Stimulated activated CD4-positive, alpha-beta T cell treated with anti-CD3 and anti-CD28 coated beads, Interleukin-1b, Interleukin-23, amount 100 ng/mL, for 4 hours (primary cell): Measurements from ENCODE around the gene ADARB1.

ENCODE experiments used
- DNase-seq, 2 donors: peaks; one replicate each; pipeline ENCODE4 v3.0.0-alpha.2; 2020; ENCODE audit warnings: low read depth in 2 of 2

ADARB1 gene

GRCh38 chr21:45168522-45168921, 94.1 kb downstream of the ADARB1 start:
- no peak for DNase-seq

DNA sequence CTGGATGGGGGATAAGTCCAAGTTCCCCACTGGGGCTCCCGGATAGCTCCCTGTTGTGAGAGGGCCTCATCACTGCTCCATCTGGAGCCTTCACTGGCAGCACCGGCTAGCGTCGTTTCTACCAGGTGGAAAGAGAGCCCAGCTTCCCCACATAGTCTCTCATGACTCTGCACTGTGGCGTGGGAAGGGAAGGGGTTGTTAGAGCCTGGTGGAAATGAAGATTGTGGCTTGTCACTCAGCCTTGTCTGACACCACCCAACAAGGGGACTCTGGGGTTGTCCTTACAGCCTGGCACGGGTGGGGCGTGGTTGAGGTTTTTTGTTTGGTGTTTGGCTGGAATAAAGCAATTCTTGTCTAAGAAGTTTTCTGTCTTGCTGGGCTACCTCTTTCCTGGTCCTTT, 94.6 kb downstream of the ADARB1 start:
- DNase-seq = no peak

DNA sequence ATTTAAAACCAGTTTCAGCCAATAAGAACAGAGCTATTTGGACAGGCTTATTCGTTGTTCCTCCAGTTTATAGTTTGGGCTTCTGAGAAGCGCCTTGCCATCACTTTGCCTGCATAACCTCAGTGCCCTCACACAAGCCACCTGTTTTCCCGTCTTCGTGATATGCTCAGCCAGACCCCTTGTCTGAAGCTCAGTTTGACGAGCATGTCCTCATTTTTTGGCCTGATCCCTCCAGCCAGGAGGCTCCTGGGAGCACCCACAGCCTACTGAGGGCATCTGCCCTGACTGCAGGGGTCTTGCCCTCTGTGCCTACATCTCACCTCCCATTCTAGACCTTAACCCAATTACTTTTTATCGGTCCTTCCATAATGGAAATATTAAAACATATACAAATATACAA, 95.3 kb downstream of the ADARB1 start:
- no peak for DNase-seq

GRCh38 chr21:45170987-45171386, 96.6 kb downstream of the ADARB1 start:
- no peak for DNase-seq

- DNase-seq = no peak
Measured at GRCh38 chr21:45172420-45172819, 98.0 kb downstream of the ADARB1 start.

DNA sequence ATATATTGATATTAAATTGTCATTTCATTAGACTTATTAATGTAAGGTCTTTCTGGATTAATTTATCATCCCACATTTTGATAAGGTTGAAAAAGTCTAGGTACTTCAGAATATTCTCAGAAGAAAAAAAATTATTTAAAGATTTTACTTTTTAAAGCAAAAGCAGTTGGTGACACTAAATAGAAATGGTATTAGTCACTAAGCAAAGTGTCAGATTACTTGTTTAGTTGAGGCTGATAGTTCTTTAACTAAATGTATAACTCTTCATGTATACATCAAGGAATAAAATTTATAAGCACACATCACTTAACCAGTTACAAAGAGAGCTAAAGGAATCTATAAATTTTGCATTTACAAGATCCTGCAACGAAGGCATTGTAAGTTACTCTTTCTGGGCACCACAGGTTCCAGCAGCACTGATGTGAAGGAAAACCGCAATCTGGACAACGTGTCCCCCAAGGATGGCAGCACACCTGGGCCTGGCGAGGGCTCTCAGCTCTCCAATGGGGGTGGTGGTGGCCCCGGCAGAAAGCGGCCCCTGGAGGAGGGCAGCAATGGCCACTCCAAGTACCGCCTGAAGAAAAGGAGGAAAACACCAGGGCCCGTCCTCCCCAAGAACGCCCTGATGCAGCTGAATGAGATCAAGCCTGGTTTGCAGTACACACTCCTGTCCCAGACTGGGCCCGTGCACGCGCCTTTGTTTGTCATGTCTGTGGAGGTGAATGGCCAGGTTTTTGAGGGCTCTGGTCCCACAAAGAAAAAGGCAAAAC, 101.1 kb downstream of the ADARB1 start:
- DNase-seq = no peak

DNA sequence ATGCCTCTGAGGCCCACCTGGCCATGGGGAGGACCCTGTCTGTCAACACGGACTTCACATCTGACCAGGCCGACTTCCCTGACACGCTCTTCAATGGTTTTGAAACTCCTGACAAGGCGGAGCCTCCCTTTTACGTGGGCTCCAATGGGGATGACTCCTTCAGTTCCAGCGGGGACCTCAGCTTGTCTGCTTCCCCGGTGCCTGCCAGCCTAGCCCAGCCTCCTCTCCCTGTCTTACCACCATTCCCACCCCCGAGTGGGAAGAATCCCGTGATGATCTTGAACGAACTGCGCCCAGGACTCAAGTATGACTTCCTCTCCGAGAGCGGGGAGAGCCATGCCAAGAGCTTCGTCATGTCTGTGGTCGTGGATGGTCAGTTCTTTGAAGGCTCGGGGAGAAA, 101.8 kb downstream of the ADARB1 start:
- no peak for DNase-seq

DNA sequence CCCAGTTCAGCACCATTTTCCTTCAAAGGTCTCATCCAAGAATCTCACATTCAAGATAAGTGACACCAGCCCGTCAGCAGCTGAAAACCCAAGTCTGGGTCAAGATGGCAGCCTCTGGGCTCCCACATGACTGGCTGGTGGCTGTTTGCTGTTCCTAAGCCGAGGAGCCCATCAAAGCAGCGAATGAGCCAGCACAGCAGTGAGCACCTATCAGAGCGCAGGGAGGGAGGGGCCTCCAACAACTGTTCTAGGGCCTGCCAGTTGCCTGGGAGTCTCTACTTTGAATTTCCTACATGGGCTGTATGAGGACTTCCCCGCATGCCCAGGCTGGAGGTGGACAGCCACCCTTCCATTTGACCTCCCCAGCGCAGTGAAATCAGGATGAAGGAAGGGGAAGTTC, 102.7 kb downstream of the ADARB1 start:
- no peak for DNase-seq

DNA sequence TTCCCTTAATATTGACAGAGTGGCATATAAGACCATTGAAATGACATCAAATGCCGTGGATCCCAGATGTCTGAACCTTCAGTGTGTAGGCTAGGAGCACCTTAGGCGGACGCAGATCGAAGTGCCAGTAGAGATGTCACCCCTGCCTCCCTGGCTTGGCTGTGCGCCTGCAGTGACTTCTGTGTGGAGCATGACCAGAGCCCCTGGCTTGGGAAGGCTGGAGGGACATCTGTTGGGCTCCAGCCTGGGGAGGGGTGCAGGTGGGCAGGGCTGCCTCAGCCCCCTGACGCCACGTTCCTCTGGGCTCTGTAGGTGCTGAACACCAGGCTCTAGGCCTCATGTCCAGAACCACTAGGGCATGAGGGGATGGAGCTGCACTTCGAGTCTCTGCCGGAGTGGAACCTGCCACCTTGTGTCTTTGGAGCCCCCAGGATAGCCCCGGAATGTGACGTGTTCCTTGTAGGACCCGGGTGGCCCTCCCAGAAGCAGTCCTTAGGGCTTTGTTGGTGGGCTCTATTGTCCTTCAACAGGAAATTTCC, 103.8 kb downstream of the ADARB1 start:
- no peak for DNase-seq

DNA sequence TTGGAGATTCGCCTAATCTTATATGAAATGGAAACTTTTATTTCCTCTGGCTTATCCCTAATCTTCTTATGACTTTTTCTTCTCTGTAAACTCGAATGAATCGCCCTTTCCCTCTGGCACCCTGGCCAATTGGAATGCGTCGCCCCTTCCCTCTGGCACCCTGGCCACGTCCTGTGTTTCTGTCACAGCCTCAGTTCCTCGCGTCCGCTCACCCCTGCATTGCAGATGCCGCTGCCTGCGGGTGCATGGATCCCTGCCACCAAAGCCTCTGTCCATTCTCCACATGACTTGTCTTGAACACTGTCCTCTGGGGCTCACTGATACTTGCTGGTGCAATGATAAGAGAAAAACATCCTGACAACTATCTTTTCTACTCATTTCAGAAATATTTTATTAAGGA, 104.6 kb downstream of the ADARB1 start:
- DNase-seq = no peak

DNA sequence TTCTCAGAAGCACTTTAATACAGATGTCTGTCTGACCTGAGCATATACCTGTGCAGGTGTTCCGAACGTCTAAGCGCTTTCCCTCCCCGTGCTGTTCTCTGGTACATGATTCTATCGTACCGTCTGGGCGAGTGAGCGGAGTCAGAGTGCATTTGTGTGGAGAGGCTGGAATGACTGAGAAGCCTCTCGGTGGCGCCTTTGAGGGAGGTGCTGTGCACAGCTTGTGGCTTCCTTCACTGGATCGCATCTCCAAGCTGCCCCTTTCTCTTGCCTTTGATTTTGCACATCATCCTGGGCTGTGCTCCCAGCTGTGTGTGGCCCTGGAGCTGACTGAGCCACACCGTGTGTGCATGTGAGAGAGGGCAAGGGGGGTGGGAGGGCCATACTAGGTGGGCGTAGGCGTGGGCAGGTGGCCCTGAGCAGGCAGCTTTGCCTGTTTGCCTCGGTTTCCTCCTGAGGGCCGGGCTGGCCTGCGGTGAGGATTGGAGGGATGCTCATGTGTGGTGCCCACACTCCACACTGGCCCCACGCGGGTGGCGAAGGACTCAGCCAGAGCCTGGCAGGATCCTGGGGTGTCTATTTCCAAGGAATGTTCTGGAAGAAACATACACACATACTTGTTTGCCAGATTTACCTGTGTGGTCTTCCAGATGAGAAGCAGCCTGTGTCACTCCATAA, 105.3 kb downstream of the ADARB1 start:
- DNase-seq = no peak

- DNase-seq = no peak
Measured at GRCh38 chr21:45180246-45180599, 105.8 kb downstream of the ADARB1 start.

- no peak for DNase-seq
Measured at GRCh38 chr21:45182958-45183357, 108.6 kb downstream of the ADARB1 start.

DNA sequence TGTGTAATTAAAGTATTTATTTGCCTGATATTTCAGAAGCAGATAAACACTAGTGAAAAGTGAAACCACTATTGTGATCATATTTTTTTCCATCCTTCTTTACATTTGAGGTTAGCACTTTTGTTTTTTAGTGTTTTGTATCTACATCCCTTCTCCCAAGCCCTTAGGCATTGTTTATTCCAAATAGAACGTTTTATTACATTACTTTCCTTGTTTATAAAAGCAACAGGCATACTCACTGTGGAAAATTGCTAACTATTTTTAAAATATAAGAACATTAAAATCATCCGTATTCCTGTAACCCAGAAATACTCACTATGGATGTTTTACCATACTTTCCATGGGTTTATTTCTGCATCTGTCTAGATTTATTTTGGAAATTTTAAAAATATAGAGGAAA, 109.5 kb downstream of the ADARB1 start:
- no peak for DNase-seq

DNA sequence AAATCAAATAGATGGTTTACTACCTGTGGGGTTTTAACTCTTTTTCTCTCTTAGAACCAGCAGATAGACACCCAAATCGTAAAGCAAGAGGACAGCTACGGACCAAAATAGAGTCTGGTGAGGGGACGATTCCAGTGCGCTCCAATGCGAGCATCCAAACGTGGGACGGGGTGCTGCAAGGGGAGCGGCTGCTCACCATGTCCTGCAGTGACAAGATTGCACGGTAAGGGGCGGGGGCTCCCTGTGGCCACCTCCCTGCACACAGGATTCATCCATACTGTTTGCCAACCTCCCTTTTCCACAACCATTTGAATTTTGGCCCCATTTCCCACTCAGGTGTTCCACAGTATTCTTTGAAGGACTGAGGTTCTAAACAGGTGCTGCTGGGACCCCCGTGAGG, 110.5 kb downstream of the ADARB1 start:
- DNase-seq = no peak

DNA sequence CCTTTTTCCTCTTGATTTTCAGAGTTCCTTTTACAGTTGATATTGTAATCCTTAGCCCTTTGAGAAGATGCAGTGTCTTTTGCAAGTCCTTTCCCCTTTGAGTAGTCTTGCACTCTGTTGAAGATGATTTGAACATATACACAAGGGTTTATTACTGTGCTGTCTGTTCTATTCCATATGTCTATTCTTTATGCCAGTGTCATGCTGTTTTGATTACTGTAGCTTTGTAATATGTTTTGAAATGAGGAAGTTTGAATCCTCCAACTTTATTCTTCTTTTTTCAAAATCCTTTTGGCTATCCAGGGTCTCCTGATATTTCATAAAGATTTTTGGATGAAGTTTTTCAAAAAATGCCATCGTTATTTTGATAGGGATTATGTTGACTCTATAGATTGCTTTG, 112.3 kb downstream of the ADARB1 start:
- DNase-seq = no peak

- no peak for DNase-seq
Measured at GRCh38 chr21:45187646-45188045, 113.3 kb downstream of the ADARB1 start.

DNA sequence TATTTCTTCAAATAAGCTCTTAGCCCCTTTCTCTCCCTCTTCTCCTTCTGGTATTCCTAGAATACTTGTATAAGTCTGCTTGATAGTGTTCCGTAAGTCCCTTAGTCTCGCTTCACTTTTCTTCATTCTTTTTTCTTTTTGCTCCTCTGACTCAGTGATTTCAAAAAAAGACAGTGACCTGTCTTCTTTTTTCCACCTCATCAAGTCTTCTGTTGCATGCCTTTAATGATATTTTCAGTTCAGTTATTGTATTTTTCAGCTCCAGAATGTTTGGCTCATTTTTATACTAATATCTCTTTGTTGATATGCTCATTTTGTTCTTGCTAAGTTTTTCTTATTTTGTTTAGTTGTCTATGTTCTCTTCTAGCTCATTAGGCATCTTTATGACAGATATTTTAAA, 115.6 kb downstream of the ADARB1 start:
- DNase-seq = no peak

DNA sequence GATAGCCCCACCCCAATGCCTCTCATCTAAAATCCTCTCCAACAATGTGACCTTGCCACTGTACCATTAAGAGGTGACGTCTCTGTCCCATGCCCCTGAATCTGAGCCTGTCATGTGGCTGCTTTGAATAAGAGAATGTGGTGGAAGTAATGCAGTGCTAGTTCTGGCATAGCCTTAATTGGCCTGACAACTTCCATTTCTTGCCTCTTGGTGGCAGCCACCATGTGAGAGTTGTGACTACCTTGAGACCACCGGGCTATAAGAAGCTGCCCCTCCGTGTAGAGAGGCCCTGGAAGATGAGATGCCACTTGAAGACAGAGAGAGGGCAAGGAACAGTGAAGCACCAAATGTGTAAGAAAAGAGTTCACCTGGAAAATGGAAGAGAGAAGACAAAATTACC, 118.0 kb downstream of the ADARB1 start:
- DNase-seq = no peak

DNA sequence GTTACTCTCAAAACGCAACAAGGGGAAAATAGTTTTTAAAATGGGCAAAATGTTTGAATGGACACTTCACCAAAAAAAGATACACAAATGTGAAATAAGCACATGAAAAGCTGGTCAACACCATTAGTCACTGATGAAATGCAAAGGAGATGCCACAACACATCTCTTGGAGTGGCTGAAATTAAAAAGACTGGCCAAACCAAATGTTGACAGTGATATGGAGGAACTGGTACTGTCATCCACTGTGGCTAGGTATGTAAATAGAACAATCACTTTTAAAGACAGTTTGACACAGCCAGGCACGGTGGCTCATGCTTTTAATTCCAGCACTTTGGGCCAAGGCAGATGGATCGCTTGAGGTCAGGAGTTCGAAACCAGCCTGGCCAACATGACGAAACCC, 122.2 kb downstream of the ADARB1 start:
- DNase-seq = no peak

GRCh38 chr21:45199201-45199600, 124.8 kb downstream of the ADARB1 start:
- DNase-seq = no peak

- DNase-seq = no peak
Measured at GRCh38 chr21:45200031-45200430, 125.7 kb downstream of the ADARB1 start.

DNA sequence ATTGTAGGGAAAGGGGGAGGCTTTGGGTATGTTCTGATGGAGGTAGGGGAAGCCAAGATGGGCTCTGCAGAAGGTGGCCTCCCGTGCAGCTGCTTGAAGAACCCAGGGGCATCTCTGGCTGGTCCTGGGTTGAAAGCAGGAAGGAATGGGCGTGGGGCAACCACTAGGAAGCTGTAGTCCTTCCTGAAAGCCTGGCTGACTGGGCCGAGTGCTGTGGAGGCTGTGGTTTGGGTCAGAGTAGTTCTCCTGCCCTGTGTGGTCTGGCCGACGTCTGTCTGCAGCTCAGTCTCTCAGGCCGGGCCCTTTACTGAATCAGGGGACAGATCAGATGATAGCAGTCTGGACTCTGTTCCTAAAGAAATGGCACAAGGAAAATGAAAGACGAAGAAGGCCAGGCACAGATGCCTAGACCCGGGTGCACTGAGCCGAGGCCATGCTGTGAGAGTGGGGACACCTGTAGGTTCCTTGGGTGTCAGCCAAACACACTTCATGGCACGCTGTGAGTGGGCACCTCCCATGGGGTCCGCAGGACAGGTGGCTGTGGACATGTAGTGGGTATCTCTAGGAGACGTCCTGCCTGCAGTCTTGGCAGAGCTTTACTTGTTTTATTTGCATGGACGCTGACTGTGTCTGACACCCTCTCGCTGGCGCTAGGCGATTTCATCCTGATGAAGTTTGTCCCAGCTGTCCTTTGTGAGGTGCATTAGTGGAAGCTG, 126.4 kb downstream of the ADARB1 start:
- no peak for DNase-seq
